IMR-90 (cell line): ENCODE results near the gene BPGM. TPM values are rescaled to one million over a fixed set of nuclear protein-coding genes. Genes with fewer than 3 reads are reported as not detected.

ENCODE experiments used
- ATAC-seq: fragments of 200-7000 bp; cut with Tn5 transposase; 2 replicates; pipeline ENCODE4 v1.9.1; 2020; ENCODE audit warnings: low read depth, mild to moderate bottlenecking, moderate library complexity
- BruUV-seq: library from RNA; stranded (reverse); fragments of 400-500 nt; replicated peaks from 2 replicates; lab custom pipeline; 2021; lab: Mats Ljungman, UMichigan
- CTCF ChIA-PET: fragments of 300-600 bp; formaldehyde crosslinking; extraction: SDS; loops from one replicate; lab custom pipeline; 2021; ENCODE audit warnings: antibody characterized with exemption; lab: Yijun Ruan, JAX
- POLR2A ChIA-PET: fragments of 300-600 bp; sonication (Branson Sonifier 250); formaldehyde crosslinking; loops from one replicate; lab custom pipeline; 2022; ENCODE audit warnings: antibody characterized with exemption; ENCODE audit not compliant: unreplicated experiment; lab: Charles Lee
- DNase-seq: peaks from one replicate; pipeline ENCODE4 v3.0.0; 2013
- H2AFZ ChIP-seq: replicated peaks from 2 replicates; pipeline ENCODE3; 2013; ENCODE audit warnings: low read length, mild to moderate bottlenecking; ENCODE audit not compliant: poor library complexity
- H2AK5ac ChIP-seq: 2 replicates; pipeline ENCODE4 v1.6.1; 2013; ENCODE audit warnings: low read depth, low read length, inconsistent platforms
- H2AK9ac ChIP-seq: replicated peaks from 2 replicates; pipeline ENCODE3; 2013; ENCODE audit warnings: mild to moderate bottlenecking, low read depth, low read length, moderate library complexity; ENCODE audit not compliant: poor library complexity
- H2BK120ac ChIP-seq: 2 replicates; pipeline ENCODE4 v1.6.1; 2013; ENCODE audit warnings: low read depth, low read length, inconsistent platforms
- H2BK15ac ChIP-seq: 3 replicates; pipeline ENCODE4 v1.6.1; 2013; ENCODE audit warnings: low read depth, low read length, inconsistent platforms
- H2BK20ac ChIP-seq: 2 replicates; pipeline ENCODE4 v1.6.1; 2013; ENCODE audit warnings: low read depth, mild to moderate bottlenecking, inconsistent platforms, low read length, moderate library complexity
- H2BK5ac ChIP-seq: 2 replicates; pipeline ENCODE4 v1.6.1; 2013; ENCODE audit warnings: mild to moderate bottlenecking, low read depth, low read length, inconsistent platforms; ENCODE audit not compliant: poor library complexity, severe bottlenecking
- H3K14ac ChIP-seq: replicated peaks from 2 replicates; pipeline ENCODE4 v1.6.1; 2013; ENCODE audit warnings: low read depth, low read length, inconsistent platforms
- H3K18ac ChIP-seq: 2 replicates; pipeline ENCODE4 v1.6.1; 2013; ENCODE audit warnings: low read depth, low read length, control low read depth
- H3K23ac ChIP-seq: 2 replicates; pipeline ENCODE4 v1.6.1; 2013; ENCODE audit warnings: low read depth, low read length, inconsistent platforms
- H3K27ac ChIP-seq: 2 replicates; pipeline ENCODE4 v1.5.1; 2013; ENCODE audit warnings: mild to moderate bottlenecking, control low read depth, low read length; ENCODE audit not compliant: insufficient read depth
- H3K27me3 ChIP-seq: 2 replicates; pipeline ENCODE4 v1.6.1; 2013; ENCODE audit warnings: low read length; ENCODE audit not compliant: control insufficient read depth, insufficient read depth
- H3K36me3 ChIP-seq: 2 replicates; pipeline ENCODE4 v1.6.1; 2013; ENCODE audit warnings: low read length, mixed read lengths; ENCODE audit not compliant: control insufficient read depth, insufficient read depth
- H3K4ac ChIP-seq: 2 replicates; pipeline ENCODE4 v1.6.1; 2013; ENCODE audit warnings: low read depth, low read length, inconsistent platforms
- H3K4me1 ChIP-seq: 2 replicates; pipeline ENCODE4 v1.6.1; 2013; ENCODE audit warnings: low read length, mixed read lengths; ENCODE audit not compliant: control insufficient read depth, insufficient read depth
- H3K4me2 ChIP-seq: 2 replicates; pipeline ENCODE4 v1.6.1; 2013; ENCODE audit warnings: low read depth, mild to moderate bottlenecking, control low read depth, low read length, moderate library complexity
- H3K4me3 ChIP-seq: 2 replicates; pipeline ENCODE4 v1.5.1; 2013; ENCODE audit warnings: low read depth, mild to moderate bottlenecking, control low read depth, low read length, moderate library complexity; ENCODE audit not compliant: insufficient read depth
- H3K56ac ChIP-seq: 2 replicates; pipeline ENCODE4 v1.6.1; 2013; ENCODE audit warnings: low read length, inconsistent platforms; ENCODE audit not compliant: insufficient read depth; ENCODE audit errors: extremely low read depth
- H3K79me1 ChIP-seq, 2 experiments: 2 replicates each; pipeline ENCODE4 v1.6.1; 2013; ENCODE audit warnings: low read length in 2 of 2, inconsistent platforms in 1 of 2, low read depth in 1 of 2
- H3K9ac ChIP-seq: 2 replicates; pipeline ENCODE4 v1.6.1; 2013; ENCODE audit warnings: low read depth, low read length, control low read depth
- H3K9me1 ChIP-seq: 2 replicates; pipeline ENCODE4 v1.6.1; 2013; ENCODE audit warnings: low read length, inconsistent platforms; ENCODE audit not compliant: insufficient read depth
- H3K9me3 ChIP-seq: 2 replicates; pipeline ENCODE4 v1.6.1; 2013; ENCODE audit warnings: low read length; ENCODE audit not compliant: control insufficient read depth, insufficient read depth
- H4K20me1 ChIP-seq: 2 replicates; pipeline ENCODE4 v1.6.1; 2013; ENCODE audit warnings: low read length, inconsistent platforms; ENCODE audit not compliant: insufficient read depth
- H4K5ac ChIP-seq: 2 replicates; pipeline ENCODE4 v1.6.1; 2013; ENCODE audit warnings: mild to moderate bottlenecking, low read depth, low read length, control low read depth
- H4K8ac ChIP-seq, 2 experiments: 2 replicates each; pipeline ENCODE4 v1.6.1; 2013; ENCODE audit warnings: low read depth in 2 of 2, low read length in 2 of 2, control low read depth in 1 of 2, inconsistent platforms in 1 of 2
- H4K91ac ChIP-seq: 2 replicates; pipeline ENCODE4 v1.6.1; 2013; ENCODE audit warnings: low read depth, low read length, inconsistent platforms; ENCODE audit not compliant: insufficient read depth
- BHLHE40 ChIP-seq: fragments of 150-350 bp; IDR thresholded peaks from 2 replicates; pipeline ENCODE4 v1.6.1; 2016; ENCODE audit warnings: mild to moderate bottlenecking, low read depth, low read length
- CEBPB ChIP-seq: IDR thresholded peaks from 2 replicates; pipeline ENCODE4 v1.6.1; 2012; ENCODE audit warnings: low read depth, low read length, improper control_type of control experiment
- CHD1 ChIP-seq: IDR thresholded peaks from 2 replicates; pipeline ENCODE4 v1.6.1; 2012; ENCODE audit warnings: low read depth, low read length, improper control_type of control experiment
- CTCF ChIP-seq: conservative IDR thresholded peaks from 2 replicates; pipeline ENCODE4 v1.5.1; 2012; ENCODE audit warnings: mild to moderate bottlenecking, low read depth, low read length, improper control_type of control experiment
- ELK1 ChIP-seq: fragments of 150-350 bp; IDR thresholded peaks from 2 replicates; pipeline ENCODE4 v1.6.1; 2016; ENCODE audit warnings: low read depth, mild to moderate bottlenecking, low read length, moderate library complexity, borderline replicate concordance
- FOS ChIP-seq: fragments of 150-350 bp; IDR thresholded peaks from 2 replicates; pipeline ENCODE4 v1.6.1; 2016; ENCODE audit warnings: low read depth, low read length
- MAFK ChIP-seq: IDR thresholded peaks from 2 replicates; pipeline ENCODE4 v1.6.1; 2012; ENCODE audit warnings: low read depth, low read length, improper control_type of control experiment
- MAZ ChIP-seq: IDR thresholded peaks from 2 replicates; pipeline ENCODE4 v1.6.1; 2012; ENCODE audit warnings: low read depth, mild to moderate bottlenecking, low read length, improper control_type of control experiment, moderate library complexity, borderline replicate concordance
- MXI1 ChIP-seq: IDR thresholded peaks from 2 replicates; pipeline ENCODE4 v1.6.1; 2012; ENCODE audit warnings: low read depth, mild to moderate bottlenecking, low read length, moderate library complexity, borderline replicate concordance
- POLR2A ChIP-seq: IDR thresholded peaks from 2 replicates; pipeline ENCODE4 v1.6.1; 2012; ENCODE audit warnings: mild to moderate bottlenecking, low read depth, low read length
- RAD21 ChIP-seq: IDR thresholded peaks from 2 replicates; pipeline ENCODE4 v1.6.1; 2012; ENCODE audit warnings: low read length, improper control_type of control experiment
- RCOR1 ChIP-seq: IDR thresholded peaks from 2 replicates; pipeline ENCODE4 v1.6.1; 2012; ENCODE audit warnings: mild to moderate bottlenecking, low read length, improper control_type of control experiment; ENCODE audit not compliant: insufficient replicate concordance
- RFX5 ChIP-seq: IDR thresholded peaks from 2 replicates; pipeline ENCODE4 v1.8.0; 2012; ENCODE audit warnings: low read depth, mild to moderate bottlenecking, low read length, moderate library complexity
- SMC3 ChIP-seq: fragments of 150-350 bp; IDR thresholded peaks from 2 replicates; pipeline ENCODE4 v1.6.1; 2016; ENCODE audit warnings: low read depth, mild to moderate bottlenecking, antibody characterized with exemption, low read length, moderate library complexity
- USF2 ChIP-seq: fragments of 150-350 bp; IDR thresholded peaks from 2 replicates; pipeline ENCODE4 v1.6.1; 2017; ENCODE audit warnings: mild to moderate bottlenecking, antibody characterized with exemption, low read length, low read depth
- WGBS, 2 experiments: methylation state at CpG; one replicate each; pipeline versions ENCODE4 v1.1.5 to v1.1.7; 2013; ENCODE audit warnings: missing lambda C conversion rate in 2 of 2; ENCODE audit not compliant: insufficient read length in 1 of 2; ENCODE audit errors: extremely low coverage in 2 of 2; 5-methylcytosine and 5-hydroxymethylcytosine counted together
- dilution Hi-C: fragments of 300-500 bp; cut with HindIII; formaldehyde crosslinking; loops from one replicate; pipeline ENCODE4 v1.14.3; 2018; ENCODE audit warnings: low sequenced_read_pairs; ENCODE audit not compliant: unreplicated experiment
- in situ Hi-C: fragments of 300-500 bp; cut with MboI; formaldehyde crosslinking; loops from 3 replicates; pipeline ENCODE4 v1.14.3; 2019; ENCODE audit warnings: low sequenced_read_pairs, inconsistent platforms, mixed read lengths
- intact Hi-C: fragments of 100-400 bp; cut with micrococcal nuclease; formaldehyde crosslinking; loops from 2 replicates; pipeline ENCODE4 v1.10.0; 2022
- polyA plus RNA-seq, 3 experiments: library from polyadenylated mRNA; depleted of rRNA; stranded (reverse); fragments of >200 nt; gene quantifications; 2 replicates each; pipeline ENCODE4 v1.2.3, GENCODE V29; 2012; ENCODE audit warnings: low replicate concordance in 1 of 3
- total RNA-seq: library from RNA; depleted of rRNA; stranded (reverse); fragments of >200 nt; gene quantifications from 2 replicates; pipeline ENCODE4 v1.2.3, GENCODE V29; 2012

BPGM gene
- total and polyA plus RNA-seq, 2 of the 4 experiments (the other 2 are of a cell fraction), result 18.8 to 20.0 TPM

DNA sequence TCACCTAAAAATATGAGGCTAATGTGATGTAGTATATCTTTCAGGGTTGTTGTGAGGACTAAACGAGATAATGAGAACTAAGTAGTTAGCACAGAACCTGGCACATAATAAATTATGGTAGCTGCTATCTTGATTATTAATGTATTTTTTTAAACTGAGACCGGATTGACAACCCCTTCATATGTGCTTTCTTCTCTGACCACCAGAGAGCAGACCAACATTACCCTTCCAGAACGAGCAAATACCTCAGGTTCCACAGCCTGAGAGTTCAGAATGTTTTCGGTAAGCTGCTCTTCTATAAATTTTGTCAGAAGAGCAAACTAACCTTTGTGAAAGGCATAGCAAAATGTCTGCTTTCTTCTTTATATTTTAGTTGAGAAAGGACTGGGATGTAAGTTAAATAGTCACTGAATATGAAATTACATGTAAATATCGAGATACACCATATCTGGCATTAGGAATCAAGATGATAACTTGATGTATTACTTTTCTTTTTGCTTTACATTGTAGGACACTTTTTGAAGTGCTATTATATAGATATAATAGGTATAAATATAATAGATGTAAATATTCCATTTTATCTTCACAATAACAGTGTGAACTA is 13.6 kb upstream of the BPGM start:
- Histone ChIP-seq H3K36me3 (no peaks in the 10 kb centered on the region), H2BK120ac (no peak overlapping the region), H3K9me1 (peaks cover 14% of the 10 kb centered on the region), H3K4me3 (no peak overlapping the region), H4K20me1 (no peaks in the 10 kb centered on the region), H3K27ac (no peak overlapping the region), H3K4me1 (peaks cover 8% of the 10 kb centered on the region), H2BK5ac (peak overlapping the region; percentile 3), H3K27me3 (no peaks in the 10 kb centered on the region), H3K9ac (no peak overlapping the region), H3K79me1 (no peaks in the 10 kb centered on the region), H2AK5ac (0 out of 2 replicates have a peak overlapping the region, but pooled peaks have one; percentile 42), H3K4ac (no peak overlapping the region), H3K23ac (no peak overlapping the region), H3K18ac (peak overlapping the region; percentile 65; the same call in 1 of the 2 replicates), H2BK20ac (no peak overlapping the region), H4K91ac (no peak overlapping the region), H3K14ac (no peak overlapping the region), H4K8ac (0 out of 4 replicates have a peak overlapping the region, but pooled peaks of 1 of the 2 experiments have one; percentile 30), H2AFZ (no peak overlapping the region), H4K5ac (no peak overlapping the region; the same call in 1 of the 2 replicates), H3K56ac (no peak overlapping the region), H2BK15ac (0 out of 3 replicates have a peak overlapping the region, but pooled peaks have one; percentile 60), H3K4me2 (no peak overlapping the region), H2AK9ac (no peak overlapping the region), H3K9me3 (no peaks in the 10 kb centered on the region)
- CTCF ChIA-PET, result interaction anchor here (0.6 to 2.1 kb wide), 8 partner anchors 14 to 692 kb away, joined by 3 to 9 read pairs (median 3); no protein-coding TSS in a partner anchor
- POLR2A ChIA-PET, result no interaction called here
- no TSS peak for BruUV-seq
- DNase-seq, result peak; percentile 69
- intact Hi-C loops (loop anchor here (1.0 to 5.0 kb wide), 4 partner anchors 54 to 537 kb away; partner anchors contain the start of gene CYREN), dilution Hi-C loops (no loop called here), in situ Hi-C loops (no loop called here)
- no CpG with 5 or more reads among the region's 5 CpGs for WGBS, 2 experiments
- peak; percentile 67; the same call in 1 of the 2 replicates for ATAC-seq
- TF ChIP-seq RCOR1 (no peak), ELK1 (no peak), MXI1 (no peak), CTCF (peak; percentile 75), MAZ (peak; percentile 35; the same call in 1 of the 2 replicates), POLR2A (no peak), SMC3 (peak; percentile 81), BHLHE40 (no peak), CEBPB (no peak), RAD21 (peak; percentile 87), CHD1 (no peak), FOS (no peak), USF2 (no peak), MAFK (no peak), RFX5 (no peak)
